K562 (cell line): Measurements from ENCODE around the gene OPA3. TPM values are rescaled to one million over a fixed set of nuclear protein-coding genes. Genes with fewer than 3 reads are reported as not detected.

ENCODE experiments used
- polyA plus RNA-seq, 8 experiments: library from polyadenylated mRNA; depleted of rRNA in 4 of 8; stranded (reverse) in 5 of 8; unstranded in 3 of 8; fragments of >200 nt; fragmentation: Nextera tagmentation in 2 of 8; fragmentation: Illumina TruSeq in 1 of 8; extraction: Ambion mirVana in 2 of 8; extraction: Trizol in 1 of 8; gene quantifications; 2 replicates each; pipeline versions ENCODE4 v1.2.1 to v1.2.3, GENCODE V29; 2011 to 2014; ENCODE audit warnings: inconsistent platforms in 1 of 8, missing spikeins in 1 of 8
- total RNA-seq, 7 experiments: library from RNA; depleted of rRNA in 6 of 7; stranded (reverse); fragments of >200 nt in 6 of 7; fragmentation: Illumina TruSeq in 2 of 7; extraction: Trizol in 2 of 7; gene quantifications; 2 replicates each; pipeline versions ENCODE4 v1.2.1 to v1.2.3, GENCODE V29; 2011 to 2021; ENCODE audit warnings: low replicate concordance in 1 of 7

The OPA3 gene
- total and polyA plus RNA-seq, 9 of the 15 experiments (the other 6 are each of a cell fraction or from before 2014, with no cell fraction given) = 1.4 to 18.8 (median 9.0) TPM

Other genes starting within 250 kb of the OPA3 start
Only the 7 nearest of the 20 such genes appear.
- 9.3 and 20.1 TPM in 2 replicates for gene RTN2, start 87.8 kb downstream of the OPA3 start, total RNA-seq (2014; rRNA removed)
- gene RTN2, start 87.8 kb downstream of the OPA3 start, total RNA-seq (2014; rRNA removed; fragmentation: Illumina TruSeq; extraction: Trizol) = 6.9 and 7.2 TPM in 2 replicates
- 7.2 and 8.3 TPM in 2 replicates for gene RTN2, start 87.8 kb downstream of the OPA3 start, total RNA-seq (2015; rRNA removed; fragmentation: Illumina TruSeq; extraction: Trizol)
- gene RTN2, start 87.8 kb downstream of the OPA3 start, total RNA-seq (2021) = 21.4 and 24.3 TPM in 2 replicates
- 14.1 and 23.1 TPM in 2 replicates for gene RTN2, start 87.8 kb downstream of the OPA3 start, polyA plus RNA-seq (2011; rRNA removed)
- 18.6 and 23.7 TPM in 2 replicates for gene RTN2, start 87.8 kb downstream of the OPA3 start, polyA plus RNA-seq (2014; fragmentation: Illumina TruSeq; extraction: Trizol)
- under 1 TPM; 0.53 to 0.69 TPM for gene RTN2, start 87.8 kb downstream of the OPA3 start, polyA plus RNA-seq (2014; fragmentation: Nextera tagmentation; extraction: Ambion mirVana)
- gene RTN2, start 87.8 kb downstream of the OPA3 start, polyA plus RNA-seq (2014; rRNA removed) = 12.3 and 18.7 TPM in 2 replicates
- 6.2 and 8.7 TPM in 2 replicates for gene PPM1N, start 86.4 kb downstream of the OPA3 start, total RNA-seq (2014; rRNA removed)
- gene PPM1N, start 86.4 kb downstream of the OPA3 start, total RNA-seq (2014; rRNA removed; fragmentation: Illumina TruSeq; extraction: Trizol) = 5.4 and 6.1 TPM in 2 replicates
- 6.0 and 6.5 TPM in 2 replicates for gene PPM1N, start 86.4 kb downstream of the OPA3 start, total RNA-seq (2015; rRNA removed; fragmentation: Illumina TruSeq; extraction: Trizol)
- gene PPM1N, start 86.4 kb downstream of the OPA3 start, total RNA-seq (2021) = 6.4 and 7.6 TPM in 2 replicates
- gene PPM1N, start 86.4 kb downstream of the OPA3 start, polyA plus RNA-seq (2011; rRNA removed) = 4.5 and 7.8 TPM in 2 replicates
- 8.5 and 10.4 TPM in 2 replicates for gene PPM1N, start 86.4 kb downstream of the OPA3 start, polyA plus RNA-seq (2014; fragmentation: Illumina TruSeq; extraction: Trizol)
- gene PPM1N, start 86.4 kb downstream of the OPA3 start, polyA plus RNA-seq (2014; fragmentation: Nextera tagmentation; extraction: Ambion mirVana) = 10 to 100 TPM; 13.0 to 15.6 TPM
- gene PPM1N, start 86.4 kb downstream of the OPA3 start, polyA plus RNA-seq (2014; rRNA removed) = 14.0 and 15.7 TPM in 2 replicates
- 207 and 522 TPM in 2 replicates for gene VASP, start 77.3 kb downstream of the OPA3 start, total RNA-seq (2014; rRNA removed)
- gene VASP, start 77.3 kb downstream of the OPA3 start, total RNA-seq (2014; rRNA removed; fragmentation: Illumina TruSeq; extraction: Trizol) = 98.6 and 104 TPM in 2 replicates
- gene VASP, start 77.3 kb downstream of the OPA3 start, total RNA-seq (2015; rRNA removed; fragmentation: Illumina TruSeq; extraction: Trizol) = 112 and 114 TPM in 2 replicates
- gene VASP, start 77.3 kb downstream of the OPA3 start, total RNA-seq (2021) = 248 and 261 TPM in 2 replicates
- 92.0 and 102 TPM in 2 replicates for gene VASP, start 77.3 kb downstream of the OPA3 start, polyA plus RNA-seq (2011; rRNA removed)
- 169 and 182 TPM in 2 replicates for gene VASP, start 77.3 kb downstream of the OPA3 start, polyA plus RNA-seq (2014; fragmentation: Illumina TruSeq; extraction: Trizol)
- gene VASP, start 77.3 kb downstream of the OPA3 start, polyA plus RNA-seq (2014; fragmentation: Nextera tagmentation; extraction: Ambion mirVana) = 10 to 100 TPM; 16.7 to 22.6 TPM
- gene VASP, start 77.3 kb downstream of the OPA3 start, polyA plus RNA-seq (2014; rRNA removed) = 148 and 251 TPM in 2 replicates
- not detected in 2 replicates for gene GPR4, start 17.4 kb upstream of the OPA3 start, total RNA-seq (2014; rRNA removed)
- gene GPR4, start 17.4 kb upstream of the OPA3 start, total RNA-seq (2014; rRNA removed; fragmentation: Illumina TruSeq; extraction: Trizol) = not detected in 2 replicates
- not detected in 2 replicates for gene GPR4, start 17.4 kb upstream of the OPA3 start, total RNA-seq (2015; rRNA removed; fragmentation: Illumina TruSeq; extraction: Trizol)
- 0.07 and 0.09 TPM in 2 replicates for gene GPR4, start 17.4 kb upstream of the OPA3 start, total RNA-seq (2021)
- 0.03 TPM in 1 of 2 replicates, not detected in the other for gene GPR4, start 17.4 kb upstream of the OPA3 start, polyA plus RNA-seq (2011; rRNA removed)
- gene GPR4, start 17.4 kb upstream of the OPA3 start, polyA plus RNA-seq (2014; fragmentation: Illumina TruSeq; extraction: Trizol) = 0.04 and 0.12 TPM in 2 replicates
- not detected for gene GPR4, start 17.4 kb upstream of the OPA3 start, polyA plus RNA-seq (2014; fragmentation: Nextera tagmentation; extraction: Ambion mirVana)
- 0.03 TPM in 1 of 2 replicates, not detected in the other for gene GPR4, start 17.4 kb upstream of the OPA3 start, polyA plus RNA-seq (2014; rRNA removed)
- 38.8 and 45.0 TPM in 2 replicates for gene EML2, start 54.6 kb upstream of the OPA3 start, total RNA-seq (2014; rRNA removed)
- 13.0 and 16.7 TPM in 2 replicates for gene EML2, start 54.6 kb upstream of the OPA3 start, total RNA-seq (2014; rRNA removed; fragmentation: Illumina TruSeq; extraction: Trizol)
- gene EML2, start 54.6 kb upstream of the OPA3 start, total RNA-seq (2015; rRNA removed; fragmentation: Illumina TruSeq; extraction: Trizol) = 19.6 and 21.6 TPM in 2 replicates
- gene EML2, start 54.6 kb upstream of the OPA3 start, total RNA-seq (2021) = 56.3 and 69.6 TPM in 2 replicates
- 24.8 and 42.3 TPM in 2 replicates for gene EML2, start 54.6 kb upstream of the OPA3 start, polyA plus RNA-seq (2011; rRNA removed)
- 30.7 and 40.9 TPM in 2 replicates for gene EML2, start 54.6 kb upstream of the OPA3 start, polyA plus RNA-seq (2014; fragmentation: Illumina TruSeq; extraction: Trizol)
- 1 to 10 TPM; 2.6 to 2.7 TPM for gene EML2, start 54.6 kb upstream of the OPA3 start, polyA plus RNA-seq (2014; fragmentation: Nextera tagmentation; extraction: Ambion mirVana)
- gene EML2, start 54.6 kb upstream of the OPA3 start, polyA plus RNA-seq (2014; rRNA removed) = 50.9 and 53.9 TPM in 2 replicates
- 12.7 and 14.9 TPM in 2 replicates for gene GIPR, start 83.4 kb upstream of the OPA3 start, total RNA-seq (2014; rRNA removed)
- gene GIPR, start 83.4 kb upstream of the OPA3 start, total RNA-seq (2014; rRNA removed; fragmentation: Illumina TruSeq; extraction: Trizol) = 13.4 and 13.6 TPM in 2 replicates
- gene GIPR, start 83.4 kb upstream of the OPA3 start, total RNA-seq (2015; rRNA removed; fragmentation: Illumina TruSeq; extraction: Trizol) = 19.6 and 19.8 TPM in 2 replicates
- gene GIPR, start 83.4 kb upstream of the OPA3 start, total RNA-seq (2021) = 21.7 and 24.4 TPM in 2 replicates
- 10.7 and 14.0 TPM in 2 replicates for gene GIPR, start 83.4 kb upstream of the OPA3 start, polyA plus RNA-seq (2011; rRNA removed)
- gene GIPR, start 83.4 kb upstream of the OPA3 start, polyA plus RNA-seq (2014; fragmentation: Illumina TruSeq; extraction: Trizol) = 12.7 and 16.9 TPM in 2 replicates
- gene GIPR, start 83.4 kb upstream of the OPA3 start, polyA plus RNA-seq (2014; fragmentation: Nextera tagmentation; extraction: Ambion mirVana) = 1 to 10 TPM; 2.2 to 2.5 TPM
- 26.3 and 26.8 TPM in 2 replicates for gene GIPR, start 83.4 kb upstream of the OPA3 start, polyA plus RNA-seq (2014; rRNA removed)
- gene SNRPD2, start 107.2 kb upstream of the OPA3 start, total RNA-seq (2014; rRNA removed) = 1,029 and 1,092 TPM in 2 replicates
- 793 and 886 TPM in 2 replicates for gene SNRPD2, start 107.2 kb upstream of the OPA3 start, total RNA-seq (2014; rRNA removed; fragmentation: Illumina TruSeq; extraction: Trizol)
- gene SNRPD2, start 107.2 kb upstream of the OPA3 start, total RNA-seq (2015; rRNA removed; fragmentation: Illumina TruSeq; extraction: Trizol) = 677 and 728 TPM in 2 replicates
- 1,103 and 1,199 TPM in 2 replicates for gene SNRPD2, start 107.2 kb upstream of the OPA3 start, total RNA-seq (2021)
- gene SNRPD2, start 107.2 kb upstream of the OPA3 start, polyA plus RNA-seq (2011; rRNA removed) = 1,538 and 1,599 TPM in 2 replicates
- gene SNRPD2, start 107.2 kb upstream of the OPA3 start, polyA plus RNA-seq (2014; fragmentation: Illumina TruSeq; extraction: Trizol) = 781 and 861 TPM in 2 replicates
- 1,000 to 10,000 TPM; 3,747 to 4,411 TPM for gene SNRPD2, start 107.2 kb upstream of the OPA3 start, polyA plus RNA-seq (2014; fragmentation: Nextera tagmentation; extraction: Ambion mirVana)
- gene SNRPD2, start 107.2 kb upstream of the OPA3 start, polyA plus RNA-seq (2014; rRNA removed) = 1,021 and 1,290 TPM in 2 replicates